Hematopoietic multipotent progenitor cell treated with erythropoietin and hydrocortisone succinate and interleukin-3 and kit ligand, for 17 days (in vitro differentiated cells): ENCODE measurements around the gene CCL23.

Experiments
- DNase-seq: peaks from one replicate; pipeline ENCODE4 v3.0.0-alpha.2; 2015; ENCODE audit warnings: low spot score

Gene CCL23

GRCh38 chr17:35969558-35970380, 48.0 kb downstream of the CCL23 start:
- DNase-seq: peak; percentile 66

- DNase-seq: no peak
Observed at GRCh38 chr17:35968520-35969054, 49.2 kb downstream of the CCL23 start.

- no peak for DNase-seq
Observed at GRCh38 chr17:35965272-35965671, 52.5 kb downstream of the CCL23 start.

- no peak for DNase-seq
Observed at GRCh38 chr17:35963663-35964062, 54.1 kb downstream of the CCL23 start.
